AG10803 (cell line): ENCODE measurements around the gene PGM1.

Experiments
- DNase-seq: peaks from one replicate; pipeline ENCODE4 v3.0.0; 2010; ENCODE audit warnings: low read depth
- H3K4me3 ChIP-seq: 2 replicates; pipeline ENCODE4 v1.5.1; 2011; ENCODE audit warnings: mild to moderate bottlenecking, low read length, control low read depth
- TF ChIP-seq, protein P1 (sequence below): conservative IDR thresholded peaks from 2 replicates; pipeline ENCODE4 v1.5.1; 2011; ENCODE audit warnings: mild to moderate bottlenecking, low read length, control low read depth, inconsistent platforms

PGM1 gene

GRCh38 chr1:63601912-63602311 is 8.7 kb downstream of the PGM1 start:
- H3K4me3 ChIP-seq, result no peak overlapping the region
- DNase-seq, result no peak
- TF ChIP-seq, protein P1, sequence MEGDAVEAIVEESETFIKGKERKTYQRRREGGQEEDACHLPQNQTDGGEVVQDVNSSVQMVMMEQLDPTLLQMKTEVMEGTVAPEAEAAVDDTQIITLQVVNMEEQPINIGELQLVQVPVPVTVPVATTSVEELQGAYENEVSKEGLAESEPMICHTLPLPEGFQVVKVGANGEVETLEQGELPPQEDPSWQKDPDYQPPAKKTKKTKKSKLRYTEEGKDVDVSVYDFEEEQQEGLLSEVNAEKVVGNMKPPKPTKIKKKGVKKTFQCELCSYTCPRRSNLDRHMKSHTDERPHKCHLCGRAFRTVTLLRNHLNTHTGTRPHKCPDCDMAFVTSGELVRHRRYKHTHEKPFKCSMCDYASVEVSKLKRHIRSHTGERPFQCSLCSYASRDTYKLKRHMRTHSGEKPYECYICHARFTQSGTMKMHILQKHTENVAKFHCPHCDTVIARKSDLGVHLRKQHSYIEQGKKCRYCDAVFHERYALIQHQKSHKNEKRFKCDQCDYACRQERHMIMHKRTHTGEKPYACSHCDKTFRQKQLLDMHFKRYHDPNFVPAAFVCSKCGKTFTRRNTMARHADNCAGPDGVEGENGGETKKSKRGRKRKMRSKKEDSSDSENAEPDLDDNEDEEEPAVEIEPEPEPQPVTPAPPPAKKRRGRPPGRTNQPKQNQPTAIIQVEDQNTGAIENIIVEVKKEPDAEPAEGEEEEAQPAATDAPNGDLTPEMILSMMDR, result no peak

DNA sequence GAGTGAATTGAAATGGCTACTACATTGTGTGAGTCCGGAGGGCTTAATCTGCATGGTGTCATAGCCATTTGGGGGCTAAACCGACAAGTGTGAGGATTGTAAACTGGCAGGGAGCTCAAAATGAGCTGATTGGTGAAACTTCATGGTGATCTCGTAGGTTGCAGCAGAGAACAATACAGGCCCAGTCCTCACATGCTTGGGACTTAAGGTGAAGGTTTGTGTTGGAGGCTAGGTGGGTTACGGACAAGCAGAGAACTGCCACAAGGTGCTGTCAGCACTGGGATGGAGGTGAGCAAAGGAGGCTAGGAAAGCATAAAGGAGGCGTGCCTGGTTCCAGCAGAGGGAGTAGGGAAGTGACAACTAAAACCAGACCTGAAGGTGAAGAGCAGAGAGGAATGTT is 9.4 kb downstream of the PGM1 start:
- H3K4me3 ChIP-seq, result no peak overlapping the region
- DNase-seq, result no peak
- TF ChIP-seq, protein P1, result no peak

- TF ChIP-seq, protein P1, result no peak
- DNase-seq, result no peak
- no peak overlapping the region for H3K4me3 ChIP-seq
Measured at GRCh38 chr1:63603810-63604209, 10.6 kb downstream of the PGM1 start.

DNA sequence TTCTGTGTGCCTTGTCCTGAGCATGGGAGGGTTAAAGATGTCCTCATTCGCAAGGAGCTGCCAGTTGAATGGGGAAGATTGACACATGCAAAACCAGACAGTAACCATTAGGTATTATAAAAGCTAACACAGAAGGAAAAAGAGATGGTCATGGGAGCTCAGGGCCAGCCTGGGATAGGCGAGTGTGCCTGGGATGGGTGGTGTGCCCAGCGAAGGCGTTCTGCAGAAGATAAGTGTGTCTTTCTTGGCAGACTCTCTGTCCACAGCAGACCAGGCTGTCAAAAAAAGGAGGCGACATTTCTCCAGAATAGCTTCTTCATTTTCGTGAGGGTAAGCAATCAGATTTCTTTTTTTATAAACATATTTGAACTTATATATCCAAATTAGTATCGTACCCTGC is 14.1 kb downstream of the PGM1 start:
- no peak for DNase-seq
- no peak overlapping the region for H3K4me3 ChIP-seq
- TF ChIP-seq, protein P1, result no peak

DNA sequence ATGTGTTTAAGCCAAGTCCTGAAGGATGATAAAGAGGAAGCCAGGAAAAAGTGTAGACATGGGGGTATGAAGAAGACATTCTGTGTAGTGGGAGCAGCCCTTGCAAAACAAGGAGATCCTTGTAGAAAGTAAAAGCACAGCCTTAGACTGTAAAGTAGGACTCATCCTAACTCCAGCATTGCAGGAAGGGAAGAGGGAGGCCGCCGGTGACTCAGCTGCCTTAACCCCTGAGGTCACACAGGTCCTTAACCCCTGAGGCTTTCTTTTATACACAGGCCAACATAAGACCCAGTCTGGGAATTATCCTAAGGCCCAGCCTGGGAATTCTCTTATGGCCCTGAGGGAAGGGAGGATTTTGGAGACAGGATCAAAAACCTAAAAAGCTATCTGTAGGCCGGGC is 18.0 kb downstream of the PGM1 start:
- H3K4me3 ChIP-seq, result no peak overlapping the region
- DNase-seq, result no peak
- TF ChIP-seq, protein P1, result no peak

DNA sequence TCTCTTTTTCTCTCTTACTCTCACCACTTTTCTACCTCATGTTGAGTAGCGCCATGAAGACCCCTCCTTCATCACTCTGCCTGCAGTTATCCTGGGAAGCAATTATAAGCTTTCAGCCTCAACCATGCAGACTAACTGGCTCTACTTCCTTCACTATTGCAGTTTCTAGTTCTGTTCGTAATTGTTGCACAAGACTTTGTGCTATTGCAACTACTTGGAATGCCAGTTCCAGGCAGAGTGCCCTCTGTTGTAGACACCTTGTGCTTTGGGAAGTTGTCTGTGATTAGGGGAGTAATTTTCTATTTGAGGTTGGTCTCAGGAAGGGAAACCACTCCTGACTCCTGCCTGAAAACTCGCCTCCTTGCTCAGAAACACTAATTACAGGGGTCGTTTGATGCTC is 19.4 kb downstream of the PGM1 start:
- DNase-seq, result peak; percentile 54
- TF ChIP-seq, protein P1, result no peak
- no peak overlapping the region for H3K4me3 ChIP-seq

DNA sequence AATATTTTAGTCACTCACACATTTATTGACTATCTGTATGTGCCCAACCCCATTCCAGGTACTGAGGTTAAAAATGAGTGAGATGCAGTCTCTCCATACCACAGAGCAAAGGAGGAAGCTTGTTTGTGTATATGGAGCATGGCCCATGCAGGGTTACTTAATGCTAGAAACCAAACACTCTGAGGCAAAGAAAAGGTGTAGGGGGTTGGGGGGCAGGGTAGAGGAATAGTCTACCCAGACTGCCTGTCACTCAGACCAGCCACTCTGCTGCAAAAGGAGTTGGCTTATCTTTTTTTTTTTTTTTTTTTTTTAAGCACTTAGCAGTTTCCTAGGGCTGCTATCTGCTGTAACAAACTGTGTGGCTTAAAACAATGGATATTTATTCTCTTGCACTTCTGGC is 19.8 kb downstream of the PGM1 start:
- DNase-seq, result no peak

More for the DNA sequence above, 19.8 kb downstream of the PGM1 start:
- TF ChIP-seq, protein P1, result no peak
- H3K4me3 ChIP-seq, result no peak overlapping the region
